Hair follicular keratinocyte (primary cell): ENCODE results near the gene KLHL21. TPM values are rescaled to one million over a fixed set of nuclear protein-coding genes. Genes with fewer than 3 reads are reported as not detected.

ENCODE experiments used
- total RNA-seq: library from RNA; depleted of rRNA; stranded (reverse); fragments of >200 nt; gene quantifications from 2 replicates; pipeline ENCODE4 v1.2.3, GENCODE V29; 2015

Gene KLHL21
- total RNA-seq = 40.7 and 68.4 TPM in 2 replicates

DNA sequence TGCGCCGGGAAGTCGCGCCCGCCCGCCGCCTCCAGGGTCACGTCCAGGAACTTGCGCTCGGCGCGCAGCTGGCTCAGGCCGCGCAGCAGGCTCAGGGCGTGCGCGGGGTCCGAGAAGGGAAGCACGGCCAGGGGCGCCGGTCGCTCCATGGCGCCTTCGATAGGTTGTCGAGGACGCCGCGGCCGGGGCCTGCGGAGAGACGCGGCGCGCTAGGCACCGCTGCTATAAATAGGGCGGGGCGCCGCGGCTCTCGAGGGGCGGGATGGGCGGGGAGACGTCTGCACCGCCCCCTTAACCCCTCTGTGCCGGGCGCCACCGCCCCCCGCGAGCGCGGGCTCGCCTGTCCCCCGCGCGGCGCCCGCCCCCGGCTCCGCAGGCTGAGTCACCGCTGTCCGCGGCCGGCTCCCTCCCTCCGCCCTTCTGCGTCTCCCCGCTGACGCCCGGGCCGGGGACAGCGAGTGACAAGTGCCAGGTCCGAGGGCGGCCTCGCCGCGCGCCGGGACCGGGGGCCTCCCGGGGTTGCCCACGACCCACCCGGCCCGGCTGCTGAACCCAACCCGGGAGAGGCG, at the start of gene KLHL21:
TSS of gene KLHL21 (minus strand) at position 201 of the 569 bp plus-strand sequence. CDS start at position 149, 52 bp downstream.

GRCh38 chr1:6624710-6625583, 22.3 kb upstream of the KLHL21 start, which contains the start of gene THAP3:
THAP3 (plus strand) TSS chr1:6624868; CDS start chr1:6625219, 351 bp downstream.

DNA sequence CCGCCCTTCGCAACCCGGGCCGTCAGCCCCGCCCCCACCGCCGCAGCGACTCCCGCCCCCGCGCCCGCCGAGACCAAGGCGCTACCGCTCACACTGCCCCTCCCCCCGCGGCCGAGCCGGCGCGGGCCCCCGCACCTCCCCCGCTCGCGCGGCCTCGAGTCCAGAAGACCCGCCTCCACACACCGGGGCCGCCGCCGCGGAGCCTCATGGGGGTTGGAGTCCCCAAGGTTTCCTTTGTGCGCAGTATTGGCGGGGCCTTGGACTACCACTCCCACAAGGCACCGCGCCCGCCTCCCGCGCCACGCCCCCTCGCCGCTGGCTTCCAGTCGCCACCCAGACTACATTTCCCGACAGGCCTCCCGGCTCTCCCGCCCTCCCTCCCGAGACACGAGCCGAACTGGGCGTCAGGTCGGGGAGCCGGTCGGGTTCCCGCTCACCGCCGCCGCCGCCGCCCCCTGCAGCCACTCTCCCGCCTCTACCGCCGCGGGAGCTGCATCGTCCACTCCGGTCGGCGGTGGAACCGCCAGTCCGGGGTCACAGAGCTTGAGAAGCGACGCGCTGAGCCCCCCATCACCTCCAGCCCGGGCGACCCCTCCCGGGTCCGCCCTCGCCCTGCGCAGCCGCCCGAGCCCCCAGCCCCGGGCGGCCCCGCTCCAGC, 10.8 kb upstream of the KLHL21 start, which contains the start of gene PHF13:
TSS of gene PHF13 (plus strand) at position 371 of the 658 bp plus-strand sequence. CDS start 336 bp downstream, outside the sequence.

DNA sequence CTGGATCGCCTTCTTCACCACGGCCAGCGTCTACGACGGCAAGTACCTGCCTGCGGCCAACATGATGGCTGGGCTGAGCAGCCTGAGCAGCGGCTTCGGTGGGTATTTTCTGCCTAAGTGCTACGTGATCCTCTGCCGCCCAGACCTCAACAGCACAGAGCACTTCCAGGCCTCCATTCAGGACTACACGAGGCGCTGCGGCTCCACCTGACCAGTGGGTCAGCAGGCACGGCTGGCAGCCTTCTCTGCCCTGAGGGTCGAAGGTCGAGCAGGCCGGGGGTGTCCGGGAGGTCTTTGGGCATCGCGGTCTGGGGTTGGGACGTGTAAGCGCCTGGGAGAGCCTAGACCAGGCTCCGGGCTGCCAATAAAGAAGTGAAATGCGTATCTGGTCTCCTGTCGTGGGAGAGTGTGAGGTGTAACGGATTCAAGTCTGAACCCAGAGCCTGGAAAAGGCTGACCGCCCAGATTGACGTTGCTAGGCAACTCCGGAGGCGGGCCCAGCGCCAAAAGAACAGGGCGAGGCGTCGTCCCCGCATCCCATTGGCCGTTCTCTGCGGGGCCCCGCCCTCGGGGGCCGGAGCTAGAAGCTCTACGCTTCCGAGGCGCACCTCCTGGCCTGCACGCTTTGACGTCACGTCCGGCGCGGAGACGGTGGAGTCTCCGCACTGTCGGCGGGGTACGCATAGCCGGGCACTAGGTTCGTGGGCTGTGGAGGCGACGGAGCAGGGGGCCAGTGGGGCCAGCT, 23.1 kb downstream of the KLHL21 start, which contains the start of gene ZBTB48:
TSS of gene ZBTB48 (plus strand) at position 621 of the 745 bp plus-strand sequence. CDS start 616 bp downstream, outside the sequence.

GRCh38 chr1:6554907-6555778, 47.5 kb downstream of the KLHL21 start, which contains the start of gene TAS1R1:
TAS1R1 (plus strand) TSS chr1:6555307; CDS start chr1:6555374, 67 bp downstream.

GRCh38 chr1:6554031-6554906, 48.4 kb downstream of the KLHL21 start, which contains the start of gene NOL9:
NOL9 (minus strand) TSS chr1:6554513; CDS start chr1:6554502, 11 bp downstream.

Other genes starting within 250 kb of the KLHL21 start
- gene ACOT7, start 209.1 kb downstream of the KLHL21 start, total RNA-seq = 139 and 154 TPM in 2 replicates
- gene HES2, start 182.9 kb downstream of the KLHL21 start, total RNA-seq = 42.2 and 55.4 TPM in 2 replicates
- 0.84 and 4.3 TPM in 2 replicates for gene ESPN, start 178.1 kb downstream of the KLHL21 start, total RNA-seq
- 19.6 and 33.4 TPM in 2 replicates for gene TNFRSF25, start 136.7 kb downstream of the KLHL21 start, total RNA-seq
- 28.8 and 57.3 TPM in 2 replicates for gene PLEKHG5, start 111.2 kb downstream of the KLHL21 start, total RNA-seq
- gene NOL9, start 48.4 kb downstream of the KLHL21 start, total RNA-seq = 12.3 and 21.5 TPM in 2 replicates
- not detected in 2 replicates for gene TAS1R1, start 47.6 kb downstream of the KLHL21 start, total RNA-seq
- 10.2 and 15.1 TPM in 2 replicates for gene ZBTB48, start 22.9 kb downstream of the KLHL21 start, total RNA-seq
- gene PHF13, start 10.9 kb upstream of the KLHL21 start, total RNA-seq = 5.4 and 6.2 TPM in 2 replicates
- gene THAP3, start 22.0 kb upstream of the KLHL21 start, total RNA-seq = 12.0 and 13.7 TPM in 2 replicates
- 23.2 and 33.8 TPM in 2 replicates for gene DNAJC11, start 98.9 kb upstream of the KLHL21 start, total RNA-seq
- gene CAMTA1, start 182.6 kb upstream of the KLHL21 start, total RNA-seq = 55.8 and 57.4 TPM in 2 replicates